NOMO-1 (cell line): ENCODE data around the gene RNF144B.
"Not testable (repeated sequence)": the region's sequence is repeated elsewhere in the genome, so short reads cannot be mapped to it uniquely, and the experiment has no call there.

Experiments
- DNase-seq, 2 experiments: peaks; one replicate each; lab custom pipeline; 2025; ENCODE audit not compliant: unreplicated experiment in 2 of 2; lab: John Stamatoyannopoulos, UW

Gene RNF144B

GRCh38 chr6:18433059-18433458 is 45.9 kb downstream of the RNF144B start:
- no peak for DNase-seq

- DNase-seq, result peak; percentile 22 to 74
Observed at GRCh38 chr6:18436341-18436740, 49.2 kb downstream of the RNF144B start.

- DNase-seq, result no peak
Observed at GRCh38 chr6:18439581-18439980, 52.4 kb downstream of the RNF144B start.

GRCh38 chr6:18441251-18441979 is 54.3 kb downstream of the RNF144B start:
- DNase-seq, result no peak

- DNase-seq, result no peak
Observed at GRCh38 chr6:18444111-18444510, 57.0 kb downstream of the RNF144B start.

- no peak for DNase-seq
Observed at GRCh38 chr6:18445228-18445627, 58.1 kb downstream of the RNF144B start.

- no peak for DNase-seq
Observed at GRCh38 chr6:18446771-18447170, 59.6 kb downstream of the RNF144B start.

- no peak for DNase-seq
Observed at GRCh38 chr6:18447552-18447951, 60.4 kb downstream of the RNF144B start.

- DNase-seq, result no peak
Observed at GRCh38 chr6:18451756-18452155, 64.6 kb downstream of the RNF144B start.

- DNase-seq, result no peak
Observed at GRCh38 chr6:18454446-18454845, 67.3 kb downstream of the RNF144B start.

- DNase-seq, result no peak
Observed at GRCh38 chr6:18457065-18457737, 70.1 kb downstream of the RNF144B start.

- not testable (repeated sequence) for DNase-seq
Observed at GRCh38 chr6:18458086-18458485, 70.9 kb downstream of the RNF144B start.

- no peak for DNase-seq
Observed at GRCh38 chr6:18463429-18463828, 76.3 kb downstream of the RNF144B start.

- no peak for DNase-seq
Observed at GRCh38 chr6:18464176-18464575, 77.0 kb downstream of the RNF144B start.

- DNase-seq, result no peak
Observed at GRCh38 chr6:18465410-18466154, 78.4 kb downstream of the RNF144B start.

GRCh38 chr6:18467741-18468502 is 80.8 kb downstream of the RNF144B start:
- DNase-seq, result no peak

GRCh38 chr6:18468503-18468843 is 81.3 kb downstream of the RNF144B start:
- no peak for DNase-seq

- no peak for DNase-seq
Observed at GRCh38 chr6:18469536-18469935, 82.4 kb downstream of the RNF144B start.

GRCh38 chr6:18471232-18471964 is 84.2 kb downstream of the RNF144B start:
- DNase-seq, result no peak

- DNase-seq, result no peak
Observed at GRCh38 chr6:18472941-18473340, 85.8 kb downstream of the RNF144B start.
